Right lobe of liver (tissue), 4 donors: Measurements from ENCODE around the gene TESK1.

Experiments
- POLR2A ChIP-seq: fragments of 450-650 bp; IDR thresholded peaks from one replicate; pipeline ENCODE4 v1.6.1; 2017; ENCODE audit warnings: antibody characterized with exemption, mild to moderate bottlenecking
- TF ChIP-seq, protein P1 (sequence below), 4 donors: fragments of 200-600 bp in 3 of 4; fragments of 450-650 bp in 1 of 4; IDR thresholded peaks; one replicate each; pipeline versions ENCODE4 v1.5.1 to v1.8.0; 2016 to 2022; ENCODE audit warnings: antibody characterized with exemption in 4 of 4, mild to moderate bottlenecking in 2 of 4
- donor health status: DM: no; HTN: no; CAD: no.
- donor health status: DM: no; HTN: no; CAD: no.
- donor health status: DM: no; HTN: yes; CAD: no.

DNA sequence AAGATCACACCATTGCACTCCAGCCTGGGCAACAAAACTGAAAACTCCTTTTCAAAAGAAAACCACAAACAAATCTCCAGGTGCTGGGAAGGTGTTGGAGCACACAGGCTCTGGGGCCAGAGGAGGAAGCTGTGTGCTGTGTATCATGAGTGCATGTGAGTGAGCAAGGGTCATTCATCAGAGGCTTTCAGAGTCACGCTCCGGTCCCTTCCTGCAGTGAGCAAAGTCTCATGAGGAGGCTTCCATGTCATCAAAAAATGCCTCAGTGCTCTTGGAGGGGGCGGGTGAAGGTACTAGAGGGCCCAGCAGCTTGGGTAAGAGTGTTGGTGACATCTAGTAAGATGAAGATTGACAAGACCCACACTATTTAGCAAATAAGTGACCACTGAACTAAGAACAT is 48.3 kb upstream of the TESK1 start:
- TF ChIP-seq, protein P1, sequence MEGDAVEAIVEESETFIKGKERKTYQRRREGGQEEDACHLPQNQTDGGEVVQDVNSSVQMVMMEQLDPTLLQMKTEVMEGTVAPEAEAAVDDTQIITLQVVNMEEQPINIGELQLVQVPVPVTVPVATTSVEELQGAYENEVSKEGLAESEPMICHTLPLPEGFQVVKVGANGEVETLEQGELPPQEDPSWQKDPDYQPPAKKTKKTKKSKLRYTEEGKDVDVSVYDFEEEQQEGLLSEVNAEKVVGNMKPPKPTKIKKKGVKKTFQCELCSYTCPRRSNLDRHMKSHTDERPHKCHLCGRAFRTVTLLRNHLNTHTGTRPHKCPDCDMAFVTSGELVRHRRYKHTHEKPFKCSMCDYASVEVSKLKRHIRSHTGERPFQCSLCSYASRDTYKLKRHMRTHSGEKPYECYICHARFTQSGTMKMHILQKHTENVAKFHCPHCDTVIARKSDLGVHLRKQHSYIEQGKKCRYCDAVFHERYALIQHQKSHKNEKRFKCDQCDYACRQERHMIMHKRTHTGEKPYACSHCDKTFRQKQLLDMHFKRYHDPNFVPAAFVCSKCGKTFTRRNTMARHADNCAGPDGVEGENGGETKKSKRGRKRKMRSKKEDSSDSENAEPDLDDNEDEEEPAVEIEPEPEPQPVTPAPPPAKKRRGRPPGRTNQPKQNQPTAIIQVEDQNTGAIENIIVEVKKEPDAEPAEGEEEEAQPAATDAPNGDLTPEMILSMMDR (IDR thresholded peaks at IDR 0.05), result no peak
- no peak for TF ChIP-seq POLR2A
